ENCODE measurements around the gene RTN4RL1. TPM values are rescaled to one million over a fixed set of nuclear protein-coding genes. Genes with fewer than 3 reads are reported as not detected.

Gene RTN4RL1
- total and polyA plus RNA-seq, 2 experiments from 2014 or later: 32.2 to 45.4 TPM

DNA sequence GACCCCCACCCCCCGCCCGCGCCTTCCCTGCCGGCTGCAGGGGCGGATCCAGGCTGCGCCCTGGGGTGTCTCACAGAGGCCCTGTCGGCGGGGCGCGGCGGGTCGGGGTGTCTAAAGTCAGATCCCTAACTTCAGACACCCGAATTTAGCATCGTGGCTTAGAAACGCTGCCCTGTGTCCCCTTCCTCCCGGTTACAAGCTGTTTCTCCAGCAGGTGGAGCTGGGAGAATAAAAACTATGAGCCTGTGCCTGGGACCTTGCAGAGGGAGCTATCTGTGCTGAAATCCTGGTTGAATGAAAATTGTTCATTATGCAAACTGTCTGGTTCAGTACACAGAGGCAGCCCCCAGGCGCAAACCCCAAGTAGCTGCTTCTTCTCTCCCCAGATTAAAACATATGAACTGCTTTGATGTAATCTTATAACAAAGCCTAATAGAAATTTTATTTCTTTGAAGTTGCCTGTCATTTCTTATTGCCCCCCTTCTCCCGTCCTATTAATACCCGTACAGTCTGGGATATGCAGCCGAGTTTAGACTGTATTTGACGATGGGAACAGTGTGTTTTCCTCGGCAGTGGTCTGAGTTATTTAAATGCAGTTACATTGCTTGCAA, 116.3 kb downstream of the RTN4RL1 start:
- H3K27me3 ChIP-seq: peaks cover 12% of the 10 kb centered on the region
- peaks cover 46% of the 10 kb centered on the region for H3K4me1 ChIP-seq (ENCODE audit: low read depth)
- no peak overlapping the region for H3K27ac ChIP-seq
- TF ChIP-seq, protein P1, sequence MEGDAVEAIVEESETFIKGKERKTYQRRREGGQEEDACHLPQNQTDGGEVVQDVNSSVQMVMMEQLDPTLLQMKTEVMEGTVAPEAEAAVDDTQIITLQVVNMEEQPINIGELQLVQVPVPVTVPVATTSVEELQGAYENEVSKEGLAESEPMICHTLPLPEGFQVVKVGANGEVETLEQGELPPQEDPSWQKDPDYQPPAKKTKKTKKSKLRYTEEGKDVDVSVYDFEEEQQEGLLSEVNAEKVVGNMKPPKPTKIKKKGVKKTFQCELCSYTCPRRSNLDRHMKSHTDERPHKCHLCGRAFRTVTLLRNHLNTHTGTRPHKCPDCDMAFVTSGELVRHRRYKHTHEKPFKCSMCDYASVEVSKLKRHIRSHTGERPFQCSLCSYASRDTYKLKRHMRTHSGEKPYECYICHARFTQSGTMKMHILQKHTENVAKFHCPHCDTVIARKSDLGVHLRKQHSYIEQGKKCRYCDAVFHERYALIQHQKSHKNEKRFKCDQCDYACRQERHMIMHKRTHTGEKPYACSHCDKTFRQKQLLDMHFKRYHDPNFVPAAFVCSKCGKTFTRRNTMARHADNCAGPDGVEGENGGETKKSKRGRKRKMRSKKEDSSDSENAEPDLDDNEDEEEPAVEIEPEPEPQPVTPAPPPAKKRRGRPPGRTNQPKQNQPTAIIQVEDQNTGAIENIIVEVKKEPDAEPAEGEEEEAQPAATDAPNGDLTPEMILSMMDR (IDR thresholded peaks at IDR 0.05; ENCODE audit: low read depth, low read length): peak; percentile 78
- H3K9me3 ChIP-seq (ENCODE audit: low read depth): no peaks in the 10 kb centered on the region
- H3K4me3 ChIP-seq: peak overlapping the region; percentile 22
- no peaks in the 10 kb centered on the region for H3K36me3 ChIP-seq
- DNase-seq (ENCODE audit: low read depth in 1 of 2, low spot score in 1 of 2): peak; percentile 83 to 84

DNA sequence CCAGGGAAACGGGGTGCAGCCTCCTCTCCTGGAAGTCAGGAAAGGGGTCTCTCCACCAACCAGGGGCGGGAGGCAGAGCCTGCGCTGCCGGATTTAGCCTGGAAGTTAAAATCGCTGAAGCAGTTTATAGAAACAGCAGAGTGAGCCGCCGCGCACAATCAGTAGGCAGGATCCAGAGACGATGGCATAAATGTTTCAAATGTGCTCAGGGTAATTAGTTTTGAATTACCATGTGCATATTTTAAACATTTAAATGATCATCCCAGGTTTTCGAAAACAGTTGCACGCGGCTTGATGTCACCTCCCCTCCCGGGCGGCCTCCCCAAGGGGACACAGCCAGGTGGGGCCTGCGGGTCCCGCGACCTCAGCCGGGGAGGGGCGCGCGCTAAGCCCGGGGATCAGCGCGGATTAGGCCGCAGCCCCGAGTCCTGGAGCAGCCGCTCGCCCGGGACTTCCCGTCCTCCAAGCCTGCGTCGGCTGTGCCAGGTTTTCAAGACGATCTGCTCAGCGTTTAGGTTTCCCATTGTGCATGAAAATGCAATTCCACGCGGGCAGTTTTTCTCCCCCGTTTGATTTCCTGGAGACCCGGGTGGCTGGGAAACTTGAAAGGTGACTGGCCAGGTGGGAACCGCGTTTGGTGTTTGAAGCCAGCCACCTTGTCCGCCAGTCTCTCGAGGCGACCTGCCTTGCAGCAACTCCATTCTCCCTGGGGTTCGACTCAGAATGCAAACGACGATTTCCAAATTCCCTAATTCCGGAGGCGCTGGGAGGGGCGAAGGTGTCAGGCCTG, 117.0 kb downstream of the RTN4RL1 start:
- Histone ChIP-seq H3K9me3 (ENCODE audit: low read depth) (no peaks in the 10 kb centered on the region), H3K27me3 (peaks cover 12% of the 10 kb centered on the region), H3K4me3 (peak overlapping the region; percentile 22), H3K4me1 (ENCODE audit: low read depth) (peaks cover 48% of the 10 kb centered on the region), H3K27ac (no peak overlapping the region), H3K36me3 (no peaks in the 10 kb centered on the region)
- peak; percentile 28 to 64 for DNase-seq (ENCODE audit: low read depth in 1 of 2, low spot score in 1 of 2)
- TF ChIP-seq, protein P1 (IDR thresholded peaks at IDR 0.05; ENCODE audit: low read depth, low read length): no peak

DNA sequence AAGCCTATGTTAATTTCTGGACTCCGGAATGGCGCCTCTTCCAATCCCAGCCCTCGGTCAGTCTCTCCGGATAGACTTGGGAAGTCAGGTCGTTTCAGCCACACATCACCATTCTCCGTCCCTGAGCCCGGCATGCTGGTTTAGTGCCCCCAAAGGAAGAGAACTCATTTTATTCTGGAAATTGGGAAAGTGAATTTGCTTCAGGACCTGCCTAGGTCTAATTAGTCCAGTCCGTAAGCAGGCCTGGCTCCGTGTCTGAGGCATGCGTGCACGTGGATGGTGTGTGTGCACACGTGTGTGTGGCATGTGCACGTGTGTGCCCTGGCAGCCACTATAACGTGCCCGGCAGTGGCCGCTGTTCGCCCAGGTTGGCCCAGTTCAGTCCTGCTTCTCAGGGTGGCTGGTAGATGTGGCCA, 117.9 kb downstream of the RTN4RL1 start:
- Histone ChIP-seq H3K36me3 (no peaks in the 10 kb centered on the region), H3K4me1 (ENCODE audit: low read depth) (peaks cover 48% of the 10 kb centered on the region), H3K27ac (no peak overlapping the region), H3K27me3 (peaks cover 12% of the 10 kb centered on the region), H3K9me3 (ENCODE audit: low read depth) (no peaks in the 10 kb centered on the region), H3K4me3 (no peak overlapping the region)
- DNase-seq (ENCODE audit: low read depth in 1 of 2, low spot score in 1 of 2): no peak
- TF ChIP-seq, protein P1 (IDR thresholded peaks at IDR 0.05; ENCODE audit: low read depth, low read length): no peak

- H3K27me3 ChIP-seq: peaks cover 12% of the 10 kb centered on the region
These were observed 118.5 kb downstream of the RTN4RL1 start for GRCh38 chr17:1906662-1907101.

DNA sequence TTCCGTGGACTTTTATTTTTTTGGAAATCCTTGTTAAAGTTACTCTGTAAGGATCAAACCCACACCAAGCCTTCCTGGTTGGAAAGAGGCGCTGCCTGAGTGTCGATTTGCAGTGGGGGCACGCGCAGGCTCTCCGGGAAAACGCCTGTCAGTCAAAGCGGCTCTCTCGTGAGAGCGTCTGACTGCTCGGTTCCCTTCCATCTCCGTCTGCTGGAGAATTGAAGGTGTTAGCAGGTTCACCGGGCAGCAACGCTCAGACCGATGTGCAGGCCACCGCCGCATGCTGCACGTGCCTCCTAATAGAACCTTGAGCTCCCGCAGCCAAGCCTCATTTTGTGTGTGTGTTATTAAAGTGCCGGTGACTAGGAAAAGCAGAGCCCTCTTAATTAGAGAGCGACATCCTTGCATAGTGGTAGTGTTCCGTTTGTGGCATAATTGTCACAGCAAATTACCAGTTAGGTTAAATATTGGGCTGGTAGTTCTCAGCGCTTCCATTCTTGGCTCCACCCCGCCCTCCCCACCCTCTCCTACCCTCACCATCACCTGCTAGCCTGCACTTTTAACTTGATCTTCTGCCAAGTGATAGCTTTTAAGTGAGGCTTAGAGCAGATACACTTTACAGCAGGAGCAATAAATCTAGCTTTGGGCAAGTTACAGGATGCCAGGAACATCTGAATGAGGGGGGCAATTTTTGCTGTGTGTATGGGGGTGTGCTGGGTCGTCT, 119.8 kb downstream of the RTN4RL1 start:
- no peaks in the 10 kb centered on the region for H3K36me3 ChIP-seq
- no peaks in the 10 kb centered on the region for H3K9me3 ChIP-seq (ENCODE audit: low read depth)
- TF ChIP-seq, protein P1 (IDR thresholded peaks at IDR 0.05; ENCODE audit: low read depth, low read length): no peak
- peaks cover 7% of the 10 kb centered on the region for H3K27me3 ChIP-seq
- peak in 1 of 2 donors; percentile 62 for DNase-seq (ENCODE audit: low read depth in 1 of 2, low spot score in 1 of 2)
- H3K4me3 ChIP-seq: no peak overlapping the region
- peak overlapping the region; percentile 86 for H3K27ac ChIP-seq
- H3K4me1 ChIP-seq (ENCODE audit: low read depth): peaks cover 48% of the 10 kb centered on the region

More at GRCh38 chr17:1906662-1907101, 118.5 kb downstream of the RTN4RL1 start:
- no peak overlapping the region for H3K4me3 ChIP-seq
- H3K9me3 ChIP-seq (ENCODE audit: low read depth): no peaks in the 10 kb centered on the region
- peak; percentile 21 to 23 for DNase-seq (ENCODE audit: low read depth in 1 of 2, low spot score in 1 of 2)
- peaks cover 48% of the 10 kb centered on the region for H3K4me1 ChIP-seq (ENCODE audit: low read depth)
- H3K27ac ChIP-seq: no peak overlapping the region
- no peaks in the 10 kb centered on the region for H3K36me3 ChIP-seq
- TF ChIP-seq, protein P1 (IDR thresholded peaks at IDR 0.05; ENCODE audit: low read depth, low read length): no peak
